Measurements from ENCODE around the gene HOXA5.
A peak's percentile ranks its signal among the peaks of the same experiment; 100 is the strongest.

Gene HOXA5

GRCh38 chr7:27128776-27129728, 14.4 kb downstream of the HOXA5 start:
- Mint-ChIP-seq H3K9me3 (no peaks in the 10 kb centered on the region), H3K27me3 (ENCODE audit: low read depth) (peaks cover 5% of the 10 kb centered on the region), H3K4me1 (peaks cover 86% of the 10 kb centered on the region), H3K36me3 (ENCODE audit: low read depth) (peaks cover 53% of the 10 kb centered on the region), H3K27ac (peak overlapping the region; percentile 98 to 100 (median 99)), H3K4me3 (peak overlapping the region; percentile 83 to 87 (median 85))
- TF ChIP-seq, protein P1, sequence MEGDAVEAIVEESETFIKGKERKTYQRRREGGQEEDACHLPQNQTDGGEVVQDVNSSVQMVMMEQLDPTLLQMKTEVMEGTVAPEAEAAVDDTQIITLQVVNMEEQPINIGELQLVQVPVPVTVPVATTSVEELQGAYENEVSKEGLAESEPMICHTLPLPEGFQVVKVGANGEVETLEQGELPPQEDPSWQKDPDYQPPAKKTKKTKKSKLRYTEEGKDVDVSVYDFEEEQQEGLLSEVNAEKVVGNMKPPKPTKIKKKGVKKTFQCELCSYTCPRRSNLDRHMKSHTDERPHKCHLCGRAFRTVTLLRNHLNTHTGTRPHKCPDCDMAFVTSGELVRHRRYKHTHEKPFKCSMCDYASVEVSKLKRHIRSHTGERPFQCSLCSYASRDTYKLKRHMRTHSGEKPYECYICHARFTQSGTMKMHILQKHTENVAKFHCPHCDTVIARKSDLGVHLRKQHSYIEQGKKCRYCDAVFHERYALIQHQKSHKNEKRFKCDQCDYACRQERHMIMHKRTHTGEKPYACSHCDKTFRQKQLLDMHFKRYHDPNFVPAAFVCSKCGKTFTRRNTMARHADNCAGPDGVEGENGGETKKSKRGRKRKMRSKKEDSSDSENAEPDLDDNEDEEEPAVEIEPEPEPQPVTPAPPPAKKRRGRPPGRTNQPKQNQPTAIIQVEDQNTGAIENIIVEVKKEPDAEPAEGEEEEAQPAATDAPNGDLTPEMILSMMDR (IDR thresholded peaks at IDR 0.05; ENCODE audit: unreplicated experiment in 3 of 3), result no peak

DNA sequence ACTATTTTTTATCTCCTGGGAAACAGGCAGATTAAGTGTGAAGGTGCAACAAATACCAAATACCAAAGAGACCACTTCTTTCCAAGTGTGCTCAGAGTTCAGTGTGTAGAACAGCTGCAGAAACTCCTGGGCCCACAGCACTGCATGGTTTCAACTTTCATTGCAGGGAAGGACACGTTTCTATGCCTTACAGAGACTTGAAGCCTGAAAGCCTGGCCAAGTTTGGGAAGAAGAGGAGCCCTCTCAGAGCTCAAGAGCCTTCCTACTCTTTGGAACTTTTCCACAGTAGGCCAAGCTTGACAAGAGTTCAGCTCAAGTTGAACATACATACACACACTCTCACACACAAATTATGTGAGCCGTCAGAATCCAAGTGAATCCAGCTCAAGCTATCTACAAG, 15.4 kb downstream of the HOXA5 start:
- TF ChIP-seq, protein P1 (IDR thresholded peaks at IDR 0.05; ENCODE audit: unreplicated experiment in 3 of 3), result no peak
- peaks cover 5% of the 10 kb centered on the region for H3K27me3 Mint-ChIP-seq (ENCODE audit: low read depth)
- H3K4me3 Mint-ChIP-seq, result peak overlapping the region; percentile 83 to 87 (median 85)
- peaks cover 86% of the 10 kb centered on the region for H3K4me1 Mint-ChIP-seq
- H3K27ac Mint-ChIP-seq, result peak overlapping the region; percentile 98 to 100 (median 99)
- no peaks in the 10 kb centered on the region for H3K9me3 Mint-ChIP-seq
- peaks cover 54% of the 10 kb centered on the region for H3K36me3 Mint-ChIP-seq (ENCODE audit: low read depth)

- peaks cover 5% of the 10 kb centered on the region for H3K27me3 Mint-ChIP-seq (ENCODE audit: low read depth)
Observed at GRCh38 chr7:27126596-27127327, 16.7 kb downstream of the HOXA5 start.

DNA sequence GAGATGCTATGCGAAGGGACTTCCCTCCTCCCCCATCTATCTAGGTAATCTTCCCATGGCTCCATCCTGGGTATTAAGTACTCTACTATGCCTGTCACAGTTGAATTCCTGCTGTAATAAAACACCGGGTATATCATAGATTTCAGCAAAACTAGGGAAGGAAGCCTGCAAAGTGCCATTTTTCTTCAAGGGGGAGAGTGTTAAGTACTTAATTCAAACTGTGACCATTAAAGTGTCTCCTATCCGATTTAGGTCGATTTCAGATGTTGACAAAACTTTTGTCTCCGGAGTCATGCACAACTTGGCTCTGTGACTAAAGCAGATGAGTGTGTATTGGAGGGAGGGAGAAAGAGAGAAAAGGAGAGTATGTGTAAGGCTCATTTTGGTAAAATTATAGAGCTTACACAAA, 17.5 kb downstream of the HOXA5 start:
- Mint-ChIP-seq H3K27ac (peak overlapping the region; percentile 98 to 100 (median 99)), H3K4me1 (peaks cover 85% of the 10 kb centered on the region), H3K36me3 (ENCODE audit: low read depth) (peaks cover 72% of the 10 kb centered on the region), H3K4me3 (peak overlapping the region; percentile 90 to 93 (median 91)), H3K27me3 (ENCODE audit: low read depth) (peaks cover 5% of the 10 kb centered on the region), H3K9me3 (no peaks in the 10 kb centered on the region)
- TF ChIP-seq, protein P1 (IDR thresholded peaks at IDR 0.05; ENCODE audit: unreplicated experiment in 3 of 3), result no peak

More at GRCh38 chr7:27126596-27127327, 16.7 kb downstream of the HOXA5 start:
- TF ChIP-seq, protein P1 (IDR thresholded peaks at IDR 0.05; ENCODE audit: unreplicated experiment in 3 of 3), result no peak
- Mint-ChIP-seq H3K36me3 (ENCODE audit: low read depth) (peaks cover 66% of the 10 kb centered on the region), H3K4me3 (peak overlapping the region; percentile 67 to 91 (median 83)), H3K4me1 (peaks cover 84% of the 10 kb centered on the region), H3K9me3 (no peaks in the 10 kb centered on the region), H3K27ac (peak overlapping the region; percentile 98 to 100 (median 99))

DNA sequence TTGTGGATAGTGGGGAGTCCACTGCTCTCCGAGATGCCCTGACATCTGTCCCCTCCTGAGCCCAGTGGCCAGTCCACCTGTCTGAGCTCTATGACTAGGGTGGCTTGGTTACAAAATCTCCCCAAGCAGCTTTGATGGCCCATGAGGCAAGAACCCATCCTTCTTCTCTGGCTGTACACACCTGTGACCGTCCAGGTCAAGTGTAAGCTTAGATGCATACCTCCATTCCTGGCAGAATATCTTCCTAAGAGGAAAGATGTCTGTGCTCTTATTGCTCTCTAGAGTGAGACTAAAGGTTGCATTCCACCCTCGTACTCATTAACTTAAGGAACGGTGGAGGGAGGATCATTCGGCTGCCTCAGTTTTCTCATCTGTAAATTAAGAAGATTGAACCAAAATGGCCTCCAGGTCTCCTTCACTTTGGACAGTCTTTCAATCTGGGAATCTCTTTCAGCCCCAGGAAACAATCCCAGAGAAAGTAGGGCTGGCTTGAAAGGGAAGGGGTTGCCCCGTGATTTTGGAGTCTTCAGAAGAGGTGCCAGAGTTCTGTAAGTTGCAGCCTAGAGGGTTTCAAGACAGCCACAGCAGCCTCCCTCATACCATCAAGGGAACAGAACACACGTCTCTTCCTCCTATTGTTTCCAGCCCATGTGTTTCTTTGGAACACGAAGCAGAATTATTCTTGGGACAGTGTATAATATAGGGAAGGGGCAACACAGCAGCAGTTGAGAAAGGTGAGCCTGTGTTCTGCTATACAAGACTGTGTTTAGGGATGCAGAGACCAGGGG, 18.4 kb downstream of the HOXA5 start:
- peaks cover 5% of the 10 kb centered on the region for H3K27me3 Mint-ChIP-seq (ENCODE audit: low read depth)
- peaks cover 80% of the 10 kb centered on the region for H3K36me3 Mint-ChIP-seq (ENCODE audit: low read depth)
- H3K4me1 Mint-ChIP-seq, result peaks cover 94% of the 10 kb centered on the region
- peak overlapping the region; percentile 90 to 93 (median 91) for H3K4me3 Mint-ChIP-seq
- TF ChIP-seq, protein P1 (IDR thresholded peaks at IDR 0.05; ENCODE audit: unreplicated experiment in 3 of 3), result no peak
- peak overlapping the region; percentile 98 to 100 (median 99) for H3K27ac Mint-ChIP-seq
- H3K9me3 Mint-ChIP-seq, result no peaks in the 10 kb centered on the region

Measured in nephron (organoid).